H1 (cell line): ENCODE data around the gene CCNL2. TPM values are rescaled to one million over a fixed set of nuclear protein-coding genes. Genes with fewer than 3 reads are reported as not detected.

Experiments used
- ASH2L ChIP-seq: fragments of 200-600, 300-600 bp; sonication (generic); IDR thresholded peaks from one replicate; pipeline ENCODE4 v1.7.1; 2017; ENCODE audit warnings: low read length
- CHD2 ChIP-seq: IDR thresholded peaks from 2 replicates; pipeline ENCODE4 v1.6.1; 2012; ENCODE audit warnings: low read length, improper control_type of control experiment
- GABPA ChIP-seq: IDR thresholded peaks from 2 replicates; pipeline ENCODE4 v1.6.1; 2011; ENCODE audit warnings: mild to moderate bottlenecking, low read length, moderate library complexity, borderline replicate concordance; ENCODE audit not compliant: insufficient read depth
- GTF2F1 ChIP-seq: IDR thresholded peaks from 2 replicates; pipeline ENCODE4 v1.6.1; 2012; ENCODE audit warnings: low read depth, low read length, improper control_type of control experiment, borderline replicate concordance
- HDAC2 ChIP-seq, 2 experiments: fragments of 300-600 bp in 1 of 2; sonication (generic) in 1 of 2; IDR thresholded peaks; 2 replicates each; pipeline ENCODE4 v1.6.1; 2011 to 2012; ENCODE audit warnings: low read depth in 2 of 2, low read length in 2 of 2, mild to moderate bottlenecking in 2 of 2, moderate library complexity in 2 of 2, borderline replicate concordance in 1 of 2, inconsistent platforms in 1 of 2
- HDAC6 ChIP-seq: IDR thresholded peaks from one replicate; pipeline ENCODE4 v1.7.1; 2012; ENCODE audit warnings: low read depth, mild to moderate bottlenecking, inconsistent platforms, low read length, moderate library complexity
- KDM4A ChIP-seq: IDR thresholded peaks from one replicate; pipeline ENCODE4 v1.7.1; 2012; ENCODE audit warnings: low read depth, mild to moderate bottlenecking, moderate library complexity, low read length, inconsistent platforms; ENCODE audit not compliant: severe bottlenecking
- KDM5A ChIP-seq: fragments of 200-600 bp; IDR thresholded peaks from 2 replicates; pipeline ENCODE4 v1.7.1; 2012; ENCODE audit warnings: mild to moderate bottlenecking, low read length, inconsistent platforms, mixed read lengths
- PHF8 ChIP-seq: fragments of 200-600 bp; sonication (generic); conservative IDR thresholded peaks from 2 replicates; pipeline ENCODE4 v1.7.1; 2012; ENCODE audit warnings: low read depth, mild to moderate bottlenecking, inconsistent platforms, low read length, moderate library complexity
- SP1 ChIP-seq: IDR thresholded peaks from 2 replicates; pipeline ENCODE4 v1.6.1; 2011; ENCODE audit warnings: low read depth, low read length
- SP4 ChIP-seq: IDR thresholded peaks from 2 replicates; pipeline ENCODE4 v1.6.1; 2012; ENCODE audit warnings: low read length, inconsistent platforms
- TAF1 ChIP-seq: IDR thresholded peaks from 2 replicates; pipeline ENCODE4 v1.6.1; 2011; ENCODE audit warnings: mild to moderate bottlenecking, low read depth, low read length
- polyA plus RNA-seq, 7 experiments: library from polyadenylated mRNA; depleted of rRNA in 3 of 7; stranded (reverse) in 5 of 7; unstranded in 2 of 7; fragments of >200 nt in 5 of 7; fragments of 200-250 nt in 2 of 7; gene quantifications; 1 replicate in 5 of 7; 2 replicates in 1 of 7; 4 replicates in 1 of 7; pipeline versions ENCODE4 v1.2.1 to v1.2.3, GENCODE V29; 2011 to 2013; ENCODE audit warnings: missing spikeins in 2 of 7, mixed read lengths in 2 of 7
- total RNA-seq: library from RNA; stranded (reverse); fragmentation: NEBNext Ultra II Directional; extraction: Animal tissue kit (Norgen Biotek cat#: 25700); gene quantifications from 2 replicates; pipeline ENCODE4 v1.2.1, GENCODE V29; 2021

Gene CCNL2
- total and polyA plus RNA-seq, 2 of the 8 experiments (the other 6 are each of a cell fraction or from before 2014, with no cell fraction given): 79.8 to 120 TPM

GRCh38 chr1:1374929-1375662 is 24.0 kb downstream of the CCNL2 start, which contains the start of gene AURKAIP1 (continued):
- 0 out of 2 replicates have a peak, but pooled peaks have one; percentile 64 for TF ChIP-seq SP1
- peak; percentile 72 for TF ChIP-seq TAF1
- peak; percentile 93 for TF ChIP-seq SP4
- no peak for TF ChIP-seq KDM4A
- TF ChIP-seq HDAC2 (IDR thresholded peaks at IDR 0.05; ENCODE audit: borderline replicate concordance in 1 of 2, low read depth in 2 of 2, low read length in 2 of 2): no peak
- TF ChIP-seq CHD2: peak; percentile 97
- peak; percentile 91 for TF ChIP-seq ASH2L
- TF ChIP-seq KDM5A: peak; percentile 86
- TF ChIP-seq GTF2F1: peak; percentile 84; the same call in 1 of the 2 replicates
- TF ChIP-seq HDAC6: no peak
- TF ChIP-seq PHF8: peak; percentile 84
- peak; percentile 98 for TF ChIP-seq GABPA
